GM12878 (cell line): ENCODE results near the gene ME2. TPM values are rescaled to one million over a fixed set of nuclear protein-coding genes. Genes with fewer than 3 reads are reported as not detected.

Experiments used
- ATAC-seq: fragments of 200-7000 bp; cut with Tn5 transposase; 3 replicates; pipeline ENCODE4 v1.9.1; 2020; ENCODE audit warnings: mild to moderate bottlenecking, moderate library complexity
- BruUV-seq: library from RNA; stranded (reverse); fragments of 400-500 nt; replicated peaks from 2 replicates; lab custom pipeline; 2021; lab: Mats Ljungman, UMichigan
- CTCF ChIA-PET: fragments of 300-600 bp; sonication (Branson Sonifier 250); formaldehyde crosslinking; extraction: SDS; loops from one replicate; lab custom pipeline; 2021; ENCODE audit warnings: inconsistent platforms; lab: Yijun Ruan, JAX
- POLR2A ChIA-PET: fragments of 350-600 bp; formaldehyde crosslinking; extraction: SDS; loops from one replicate; lab custom pipeline; 2021; ENCODE audit warnings: inconsistent platforms; lab: Charles Lee
- RAD21 ChIA-PET: fragments of 300-600 bp; sonication (Branson Sonifier 250); formaldehyde crosslinking; loops from one replicate; lab custom pipeline; 2023; ENCODE audit warnings: antibody characterized with exemption; ENCODE audit not compliant: unreplicated experiment; lab: Charles Lee
- SMC1A ChIA-PET: fragments of 300-600 bp; sonication (Branson Sonifier 250); formaldehyde crosslinking; loops from one replicate; lab custom pipeline; 2023; ENCODE audit not compliant: unreplicated experiment, uncharacterized antibody; lab: Charles Lee
- DNase-seq: peaks from one replicate; pipeline ENCODE4 v3.0.0-alpha.2; 2011; ENCODE audit warnings: low read depth, low spot score
- FAIRE-seq: peaks from 3 replicates; lab custom pipeline; 2011; peaks lifted over from hg19 to GRCh38; lab: Jason Lieb, UNC
- H2AFZ ChIP-seq: 2 replicates; pipeline ENCODE4 v1.6.0; 2011; ENCODE audit warnings: low read depth, low read length, control low read depth; ENCODE audit not compliant: control insufficient read depth
- H3K27ac ChIP-seq: 2 replicates; pipeline ENCODE4 v1.5.1; 2011; ENCODE audit warnings: control low read depth; ENCODE audit not compliant: control insufficient read depth, insufficient read depth
- H3K27me3 ChIP-seq, 2 experiments: replicated peaks in 1 of 2; 2 replicates each; pipeline versions ENCODE4 v1.6.0 to v1.6.1; 2011; ENCODE audit warnings: low read length in 1 of 2; ENCODE audit not compliant: control insufficient read depth in 2 of 2, insufficient read depth in 2 of 2
- H3K36me3 ChIP-seq, 2 experiments: 2 replicates each; pipeline ENCODE4 v1.5.1; 2011; ENCODE audit warnings: low read length in 1 of 2; ENCODE audit not compliant: control insufficient read depth in 2 of 2, insufficient read depth in 2 of 2
- H3K4me1 ChIP-seq: 2 replicates; pipeline ENCODE4 v1.6.1; 2011; ENCODE audit warnings: mild to moderate bottlenecking, low read length, moderate library complexity, mixed read lengths; ENCODE audit not compliant: control insufficient read depth, insufficient read depth
- H3K4me2 ChIP-seq: 2 replicates; pipeline ENCODE4 v1.6.0; 2011; ENCODE audit warnings: control low read depth; ENCODE audit not compliant: control insufficient read depth, insufficient read depth
- H3K4me3 ChIP-seq: fragments of 200-600 bp; sonication (generic); 2 replicates; pipeline ENCODE4 v1.5.1; 2016
- H3K79me2 ChIP-seq: 2 replicates; pipeline ENCODE4 v1.6.0; 2011; ENCODE audit warnings: low read length; ENCODE audit not compliant: control insufficient read depth, insufficient read depth
- H3K9ac ChIP-seq: 2 replicates; pipeline ENCODE4 v1.8.0; 2011; ENCODE audit warnings: low read length, control low read depth, mixed read lengths; ENCODE audit not compliant: control insufficient read depth, insufficient read depth
- H3K9me3 ChIP-seq: replicated peaks from 3 replicates; pipeline ENCODE4 v1.5.1; 2011; ENCODE audit warnings: mild to moderate bottlenecking, low read length; ENCODE audit not compliant: control insufficient read depth, insufficient read depth
- H4K20me1 ChIP-seq: 2 replicates; pipeline ENCODE4 v1.6.0; 2011; ENCODE audit not compliant: control insufficient read depth, insufficient read depth
- ASH2L ChIP-seq: fragments of 300-600, 200-600 bp; sonication (generic); IDR thresholded peaks from 2 replicates; pipeline ENCODE4 v1.6.1; 2017; ENCODE audit warnings: low read depth, mild to moderate bottlenecking, borderline replicate concordance
- BCL3 ChIP-seq: IDR thresholded peaks from 2 replicates; pipeline ENCODE4 v1.6.1; 2011; ENCODE audit warnings: borderline replicate concordance, low read depth, mild to moderate bottlenecking, moderate library complexity, low read length; ENCODE audit not compliant: insufficient read depth, poor library complexity, severe bottlenecking
- CBFB ChIP-seq: IDR thresholded peaks from 2 replicates; pipeline ENCODE4 v1.6.1; 2016; ENCODE audit warnings: antibody characterized with exemption, low read depth
- CEBPB ChIP-seq, 2 experiments: fragments of 150-350 bp in 1 of 2; IDR thresholded peaks; 2 replicates each; pipeline ENCODE4 v1.6.1; 2012 to 2014; ENCODE audit warnings: low read depth in 2 of 2, low read length in 2 of 2, borderline replicate concordance in 1 of 2, inconsistent platforms in 1 of 2
- IKZF2 ChIP-seq, 2 experiments: fragments of 450-650 bp; IDR thresholded peaks; 2 replicates each; pipeline ENCODE4 v1.6.1; 2017; ENCODE audit warnings: mild to moderate bottlenecking in 2 of 2, moderate library complexity in 2 of 2
- MTA3 ChIP-seq: IDR thresholded peaks from 2 replicates; pipeline ENCODE4 v1.6.1; 2012; ENCODE audit warnings: low read length, inconsistent platforms, borderline replicate concordance
- PAX5 ChIP-seq: IDR thresholded peaks from 2 replicates; pipeline ENCODE4 v1.6.1; 2011; ENCODE audit warnings: low read depth, low read length, borderline replicate concordance
- PBX3 ChIP-seq: IDR thresholded peaks from 2 replicates; pipeline ENCODE4 v1.6.1; 2011; ENCODE audit warnings: mild to moderate bottlenecking, low read depth, low read length, moderate library complexity; ENCODE audit not compliant: insufficient replicate concordance
- RELA ChIP-seq: fragments of 450-650 bp; IDR thresholded peaks from 2 replicates; pipeline ENCODE4 v1.8.0; 2014; ENCODE audit warnings: borderline replicate concordance; ENCODE audit not compliant: partially characterized antibody
- RUNX3 ChIP-seq: IDR thresholded peaks from 2 replicates; pipeline ENCODE4 v1.6.1; 2012; ENCODE audit warnings: low read length, inconsistent platforms
- SREBF1 ChIP-seq: IDR thresholded peaks from 2 replicates; pipeline ENCODE4 v1.6.1; 2012; ENCODE audit warnings: mild to moderate bottlenecking, low read length
- SUZ12 ChIP-seq: fragments of 200-600 bp; sonication (generic); IDR thresholded peaks from one replicate; pipeline ENCODE4 v1.6.1; 2018; ENCODE audit warnings: antibody characterized with exemption, mild to moderate bottlenecking; ENCODE audit not compliant: unreplicated experiment
- ZSCAN29 ChIP-seq: fragments of 450-650 bp; IDR thresholded peaks from 2 replicates; pipeline ENCODE4 v1.6.1; 2017; ENCODE audit warnings: mild to moderate bottlenecking, moderate library complexity
- WGBS: methylation state at CpG from one replicate; pipeline ENCODE4 v1.1.6; 2016; ENCODE audit warnings: low lambda C conversion rate; ENCODE audit not compliant: insufficient replicate concordance, insufficient coverage; ENCODE audit errors: missing lambda C conversion rate; 5-methylcytosine and 5-hydroxymethylcytosine counted together
- in situ Hi-C: fragments of 300-500 bp; cut with MboI; formaldehyde crosslinking; loops from 9 replicates; pipeline ENCODE4 v1.14.3; 2018; ENCODE audit warnings: mixed read lengths
- intact Hi-C: fragments of 100-400 bp; cut with micrococcal nuclease; formaldehyde crosslinking; loops from one replicate; pipeline ENCODE4 v1.14.2; 2022; ENCODE audit not compliant: unreplicated experiment
- polyA plus RNA-seq, 11 experiments: library from polyadenylated mRNA; depleted of rRNA in 4 of 11; unstranded in 6 of 11; stranded (reverse) in 5 of 11; fragments of >200 nt; fragmentation: Nextera tagmentation in 4 of 11; fragmentation: Illumina TruSeq in 1 of 11; extraction: Ambion mirVana in 4 of 11; extraction: Trizol in 1 of 11; gene quantifications; 1 replicate in 1 of 11; 2 replicates in 10 of 11; pipeline versions ENCODE4 v1.2.1 to v1.2.3, GENCODE V29; 2011 to 2016; ENCODE audit warnings: inconsistent platforms in 2 of 11, missing spikeins in 2 of 11, low read depth in 1 of 11
- total RNA-seq, 4 experiments: library from RNA; depleted of rRNA in 3 of 4; stranded (reverse); fragments of >200 nt in 3 of 4; fragmentation: Illumina TruSeq in 1 of 4; extraction: Trizol in 1 of 4; gene quantifications; 2 replicates each; pipeline versions ENCODE4 v1.2.1 to v1.2.3, GENCODE V29; 2013 to 2021

ME2 gene
- total and polyA plus RNA-seq, 10 of the 15 experiments (the other 5 are each of a cell fraction or from before 2014, with no cell fraction given): 41.3 to 155 (median 133) TPM

- ChIA-PET SMC1A (no interaction called here), RAD21 (no interaction called here), CTCF (no interaction called here), POLR2A (no interaction called here)
- H2AFZ ChIP-seq: no peak overlapping the region
- FAIRE-seq (no peak), ATAC-seq (no peak), DNase-seq (no peak)
- no peaks in the 10 kb centered on the region for H4K20me1 ChIP-seq
- no peak for TF ChIP-seq PBX3
- TF ChIP-seq IKZF2 (IDR thresholded peaks at IDR 0.05): no peak
- H3K79me2 ChIP-seq: no peaks in the 10 kb centered on the region
- H3K9ac ChIP-seq: no peak overlapping the region
- no peak overlapping the region for H3K27ac ChIP-seq
- no TSS peak for BruUV-seq
- in situ Hi-C loops (no loop called here), intact Hi-C loops (no loop called here)
- WGBS: 100% methylated on average over 1 of the region's 1 CpG
- H3K4me1 ChIP-seq: no peaks in the 10 kb centered on the region
- no peaks in the 10 kb centered on the region for H3K27me3 ChIP-seq
- H3K4me3 ChIP-seq: no peak overlapping the region
- H3K4me2 ChIP-seq: no peak overlapping the region
- peaks cover 1 to 21% of the 10 kb centered on the region in 2 experiments for H3K36me3 ChIP-seq
- H3K9me3 ChIP-seq: no peaks in the 10 kb centered on the region; the same call in 2 of the 3 replicates
Measured at GRCh38 chr18:50909261-50909660, 30.3 kb downstream of the ME2 start.

GRCh38 chr18:50911006-50911405 lies 32.1 kb downstream of the ME2 start:
- H3K9ac ChIP-seq: no peak overlapping the region
- peaks cover 1 to 27% of the 10 kb centered on the region in 2 experiments for H3K36me3 ChIP-seq
- WGBS: 100% methylated on average over 1 of the region's 1 CpG
- FAIRE-seq: no peak
- ATAC-seq: no peak
- SMC1A ChIA-PET: interaction anchor here (0.8 to 1.5 kb wide), 2 partner anchors 18 to 44 kb away, joined by 3 read pairs; no protein-coding TSS in a partner anchor
- H3K4me2 ChIP-seq: no peak overlapping the region
- POLR2A ChIA-PET: no interaction called here
- H3K4me1 ChIP-seq: no peaks in the 10 kb centered on the region
- H4K20me1 ChIP-seq: no peaks in the 10 kb centered on the region
- intact Hi-C loops: no loop called here
- no TSS peak for BruUV-seq
- TF ChIP-seq BCL3 (no peak), CEBPB (IDR thresholded peaks at IDR 0.05; ENCODE audit: borderline replicate concordance in 1 of 2, low read depth in 2 of 2, low read length in 2 of 2) (no peak), RELA (no peak), SREBF1 (no peak), PAX5 (no peak), RUNX3 (no peak), ASH2L (no peak), SUZ12 (no peak), MTA3 (no peak), ZSCAN29 (no peak), CBFB (no peak)
- no peaks in the 10 kb centered on the region for H3K27me3 ChIP-seq
- CTCF ChIA-PET: no interaction called here
- H3K9me3 ChIP-seq: no peaks in the 10 kb centered on the region; the same call in 2 of the 3 replicates
- H3K4me3 ChIP-seq: no peak overlapping the region
- RAD21 ChIA-PET: no interaction called here
- no peak for DNase-seq
- H2AFZ ChIP-seq: no peak overlapping the region
- in situ Hi-C loops: no loop called here
- no peaks in the 10 kb centered on the region for H3K79me2 ChIP-seq
- no peak overlapping the region for H3K27ac ChIP-seq
